Panc1 (cell line): ENCODE results near the gene DDAH1. TPM values are rescaled to one million over a fixed set of nuclear protein-coding genes. Genes with fewer than 3 reads are reported as not detected.
A peak's percentile ranks its signal among the peaks of the same experiment; 100 is the strongest.

Experiments
- ATAC-seq: fragments of 200-7000 bp; cut with Tn5 transposase; 2 replicates; pipeline ENCODE4 v1.9.1; 2020; ENCODE audit warnings: mild to moderate bottlenecking, moderate library complexity
- BruUV-seq: library from RNA; stranded (reverse); fragments of 400-500 nt; replicated peaks from 2 replicates; lab custom pipeline; 2021; lab: Mats Ljungman, UMichigan
- CTCF ChIA-PET: fragments of 300-600 bp; sonication (Branson Sonifier 250); formaldehyde crosslinking; loops from one replicate; lab custom pipeline; 2022; ENCODE audit warnings: antibody characterized with exemption; lab: Charles Lee
- POLR2A ChIA-PET: fragments of 300-600 bp; sonication (Branson Sonifier 250); formaldehyde crosslinking; loops from one replicate; lab custom pipeline; 2022; ENCODE audit warnings: antibody characterized with exemption; lab: Charles Lee
- DNase-seq: peaks from one replicate; pipeline ENCODE4 v3.0.0-alpha.2; 2010; ENCODE audit warnings: low read depth, low spot score
- H3K27ac ChIP-seq: 2 replicates; pipeline ENCODE4 v1.5.1; 2011; ENCODE audit warnings: mild to moderate bottlenecking, low read length, inconsistent platforms
- H3K27me3 ChIP-seq: fragments of 200-500 bp; sonication (Bioruptor generic); 2 replicates; pipeline ENCODE4 v1.6.0; 2014; ENCODE audit warnings: low read length, inconsistent platforms; ENCODE audit not compliant: control insufficient read depth, insufficient read depth
- H3K36me3 ChIP-seq: fragments of 200-500 bp; sonication (Bioruptor generic); 2 replicates; pipeline ENCODE4 v1.5.1; 2014; ENCODE audit warnings: inconsistent platforms, mild to moderate bottlenecking, low read length, moderate library complexity; ENCODE audit not compliant: control insufficient read depth, insufficient read depth
- H3K4me1 ChIP-seq: 2 replicates; pipeline ENCODE4 v1.5.1; 2011; ENCODE audit warnings: inconsistent platforms, mild to moderate bottlenecking, low read length, moderate library complexity; ENCODE audit not compliant: control insufficient read depth, insufficient read depth
- H3K4me3 ChIP-seq, 2 experiments: 2 replicates each; pipeline ENCODE4 v1.5.1; 2011 to 2012; ENCODE audit warnings: low read depth in 2 of 2, low read length in 2 of 2, mild to moderate bottlenecking in 2 of 2, inconsistent platforms in 1 of 2, moderate library complexity in 1 of 2
- H3K9me3 ChIP-seq: fragments of 200-500 bp; sonication (Bioruptor generic); 2 replicates; pipeline ENCODE4 v1.5.1; 2014; ENCODE audit warnings: low read depth, mild to moderate bottlenecking, inconsistent platforms, low read length, moderate library complexity; ENCODE audit not compliant: control insufficient read depth, insufficient read depth
- CTCF ChIP-seq: fragments of 450-650 bp; IDR thresholded peaks from 2 replicates; pipeline ENCODE4 v1.5.1; 2017; ENCODE audit warnings: mild to moderate bottlenecking
- POLR2AphosphoS5 ChIP-seq: IDR thresholded peaks from 2 replicates; pipeline ENCODE4 v1.6.1; 2012; ENCODE audit warnings: mild to moderate bottlenecking, low read depth, low read length, moderate library complexity
- REST ChIP-seq, 2 experiments: IDR thresholded peaks; 2 replicates each; pipeline ENCODE4 v1.6.1; 2011 to 2012; ENCODE audit warnings: low read depth in 2 of 2, control low read depth in 1 of 2, low read length in 1 of 2, mild to moderate bottlenecking in 1 of 2, moderate library complexity in 1 of 2; ENCODE audit not compliant: insufficient read depth in 1 of 2
- SIN3A ChIP-seq: IDR thresholded peaks from 2 replicates; pipeline ENCODE4 v1.6.1; 2012; ENCODE audit warnings: low read depth, mild to moderate bottlenecking, low read length, moderate library complexity, borderline replicate concordance; ENCODE audit not compliant: insufficient read depth
- TCF7L2 ChIP-seq: IDR thresholded peaks from 2 replicates; pipeline ENCODE4 v1.6.1; 2011; ENCODE audit warnings: mild to moderate bottlenecking, low read depth, low read length, inconsistent platforms
- in situ Hi-C: cut with HindIII; loops from 2 replicates; pipeline ENCODE4 v1.10.0; 2016; ENCODE audit warnings: low sequenced_read_pairs, low pct_unique_long_range_greater_than_20kb
- intact Hi-C: fragments of 100-400 bp; cut with micrococcal nuclease; formaldehyde crosslinking; loops from one replicate; pipeline ENCODE4 v1.10.0; 2022; ENCODE audit not compliant: unreplicated experiment
- total RNA-seq: library from RNA; stranded (reverse); gene quantifications from one replicate; pipeline ENCODE4 v1.2.1, GENCODE V29; 2021; ENCODE audit not compliant: unreplicated experiment

Gene DDAH1
- total RNA-seq, 1 experiment from 2014 or later, result 85.4 TPM

DNA sequence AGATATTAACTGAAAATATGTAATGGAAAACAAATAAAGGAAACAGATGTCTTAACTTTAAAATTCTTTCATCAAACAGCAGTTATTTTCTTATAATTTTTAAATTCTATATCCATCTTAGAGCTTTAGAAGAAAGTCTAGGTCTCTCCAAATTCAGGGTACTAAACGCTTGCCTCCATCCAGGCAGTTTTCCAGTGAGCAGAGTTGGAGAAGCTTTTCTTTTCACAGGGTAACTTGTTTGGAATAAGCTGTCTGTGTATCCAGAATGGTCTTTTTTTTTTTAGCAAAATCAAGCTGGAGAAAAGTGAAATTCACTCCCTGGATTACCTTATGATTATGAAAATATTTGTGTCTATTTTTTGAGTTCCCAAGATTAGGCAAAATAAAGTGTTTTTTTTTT is 88.6 kb downstream of the DDAH1 start:
- Histone ChIP-seq H3K27ac (peak overlapping the region; percentile 7; the same call in 1 of the 2 replicates), H3K4me1 (peaks cover 52% of the 10 kb centered on the region), H3K36me3 (no peaks in the 10 kb centered on the region), H3K27me3 (no peaks in the 10 kb centered on the region), H3K4me3 (no peak overlapping the region), H3K9me3 (no peaks in the 10 kb centered on the region)
- ATAC-seq (no peak), DNase-seq (no peak)
- in situ Hi-C loops, result no loop called here
- intact Hi-C loops, result no loop called here
- CTCF ChIA-PET, result interaction anchor here (0.5 to 0.7 kb wide), 4 partner anchors 12 to 188 kb away, joined by 3 to 5 read pairs (median 4); no protein-coding TSS in a partner anchor
- TF ChIP-seq REST (IDR thresholded peaks at IDR 0.05; ENCODE audit: insufficient read depth in 1 of 2, low read depth in 2 of 2, low read length in 1 of 2) (no peak), CTCF (no peak), TCF7L2 (no peak)
- no TSS peak for BruUV-seq
- POLR2A ChIA-PET, result interaction anchor here (0.6 to 0.7 kb wide), 3 partner anchors 13 to 38 kb away, joined by 3 to 9 read pairs (median 3); no protein-coding TSS in a partner anchor

GRCh38 chr1:85375493-85375892 is 89.5 kb downstream of the DDAH1 start:
- no TSS peak for BruUV-seq
- ATAC-seq (no peak), DNase-seq (no peak)
- Histone ChIP-seq H3K4me1 (peaks cover 60% of the 10 kb centered on the region), H3K9me3 (no peaks in the 10 kb centered on the region), H3K36me3 (no peaks in the 10 kb centered on the region), H3K27ac (peak overlapping the region; percentile 40), H3K27me3 (no peaks in the 10 kb centered on the region), H3K4me3 (no peak overlapping the region)
- TF ChIP-seq TCF7L2 (no peak), POLR2AphosphoS5 (no peak)
- in situ Hi-C loops (no loop called here), intact Hi-C loops (no loop called here)
- ChIA-PET POLR2A (no interaction called here), CTCF (no interaction called here)

- TF ChIP-seq CTCF (no peak), POLR2AphosphoS5 (no peak), REST (IDR thresholded peaks at IDR 0.05; ENCODE audit: insufficient read depth in 1 of 2, low read depth in 2 of 2, low read length in 1 of 2) (no peak), SIN3A (no peak), TCF7L2 (no peak)
- Histone ChIP-seq H3K36me3 (no peaks in the 10 kb centered on the region), H3K9me3 (no peaks in the 10 kb centered on the region), H3K4me1 (peaks cover 66% of the 10 kb centered on the region), H3K4me3 (no peak overlapping the region), H3K27ac (peak overlapping the region; percentile 44), H3K27me3 (no peaks in the 10 kb centered on the region)
- no TSS peak for BruUV-seq
- ATAC-seq (peak; percentile 90), DNase-seq (peak; percentile 93)
- ChIA-PET POLR2A (no interaction called here), CTCF (no interaction called here)
- intact Hi-C loops (no loop called here), in situ Hi-C loops (no loop called here)
These were observed 90.8 kb downstream of the DDAH1 start for GRCh38 chr1:85374160-85374559.
